Thyroid gland (tissue), 4 donors: ENCODE results near the gene USH1G. TPM values are rescaled to one million over a fixed set of nuclear protein-coding genes. Genes with fewer than 3 reads are reported as not detected.

Experiments used
- DNase-seq, 2 donors: peaks; one replicate each; pipeline ENCODE4 v3.0.0-alpha.2; 2019
- H3K27ac ChIP-seq, 3 donors: fragments of 200-600 bp; sonication (generic); 1 replicate in 2 of 3; 2 replicates in 1 of 3; pipeline ENCODE4 v1.5.1; 2016 to 2019; ENCODE audit warnings: mild to moderate bottlenecking in 1 of 3, moderate library complexity in 1 of 3
- H3K27me3 ChIP-seq: fragments of 200-600 bp; sonication (generic); one replicate; pipeline ENCODE4 v1.5.1; 2019
- H3K36me3 ChIP-seq, 2 donors: fragments of 200-600 bp; sonication (generic); one replicate each; pipeline ENCODE4 v1.5.1; 2016 to 2019
- H3K4me1 ChIP-seq, 2 donors: fragments of 200-600 bp; sonication (generic); one replicate each; pipeline ENCODE4 v1.5.1; 2017 to 2019
- H3K4me3 ChIP-seq, 3 donors: fragments of 200-600 bp; sonication (generic); replicated peaks in 1 of 3; 1 replicate in 2 of 3; 2 replicates in 1 of 3; pipeline ENCODE4 v1.5.1; 2016; ENCODE audit warnings: mild to moderate bottlenecking in 1 of 3
- H3K9me3 ChIP-seq: fragments of 200-600 bp; sonication (generic); one replicate; pipeline ENCODE4 v1.5.1; 2017
- CTCF ChIP-seq, 6 experiments: fragments of 200-600 bp in 3 of 6; fragments of 450-650 bp in 3 of 6; sonication (generic) in 3 of 6; IDR thresholded peaks; one replicate each; pipeline ENCODE4 v1.5.1; 2016 to 2019; ENCODE audit warnings: antibody characterized with exemption in 6 of 6, mild to moderate bottlenecking in 2 of 6, inconsistent platforms in 1 of 6, moderate library complexity in 1 of 6
- POLR2A ChIP-seq, 2 donors: fragments of 450-650 bp; IDR thresholded peaks; one replicate each; pipeline ENCODE4 v1.6.1; 2017; ENCODE audit warnings: antibody characterized with exemption in 2 of 2, mild to moderate bottlenecking in 2 of 2, moderate library complexity in 1 of 2
- WGBS, 2 donors: methylation state at CpG; one replicate each; pipeline ENCODE4 v1.1.5; 2017; 5-methylcytosine and 5-hydroxymethylcytosine counted together
- intact Hi-C: fragments of 100-400 bp; cut with DNase I; formaldehyde crosslinking; loops from one replicate; pipeline ENCODE4 v1.15.1; 2023
- total RNA-seq, 4 donors: library from RNA; depleted of rRNA; stranded (reverse); fragments of >200 nt; gene quantifications; one replicate each; pipeline ENCODE4 v1.2.3, GENCODE V29; 2016

USH1G gene
- total RNA-seq, 4 donors from 2014 or later, result not detected

- no peak for TF ChIP-seq POLR2A (IDR thresholded peaks at IDR 0.05)
- TF ChIP-seq CTCF (IDR thresholded peaks at IDR 0.05), result no peak
- Histone ChIP-seq H3K4me3 (no peak overlapping the region), H3K9me3 (no peaks in the 10 kb centered on the region), H3K27me3 (no peaks in the 10 kb centered on the region), H3K36me3 (no peaks in the 10 kb centered on the region), H3K27ac (no peak overlapping the region), H3K4me1 (no peaks in the 10 kb centered on the region)
- no peak for DNase-seq
- 54 to 55% methylated on average over 3 to 7 of the region's 8 CpGs for WGBS, 2 donors
- intact Hi-C loops, result no loop called here
Measured at GRCh38 chr17:74950207-74950606, 27.2 kb upstream of the USH1G start.

- TF ChIP-seq CTCF (IDR thresholded peaks at IDR 0.05) (no peak), POLR2A (IDR thresholded peaks at IDR 0.05) (no peak)
- WGBS, 2 donors, result 37 to 41% methylated on average over 5 to 6 of the region's 12 CpGs
- DNase-seq, result no peak
- no peak overlapping the region for H3K27ac ChIP-seq
- intact Hi-C loops, result no loop called here
- no peak overlapping the region for H3K4me3 ChIP-seq
- no peaks in the 10 kb centered on the region for H3K36me3 ChIP-seq
- no peaks in the 10 kb centered on the region for H3K9me3 ChIP-seq
- no peaks in the 10 kb centered on the region for H3K4me1 ChIP-seq
- H3K27me3 ChIP-seq, result no peaks in the 10 kb centered on the region
Measured at GRCh38 chr17:74949455-74950115, 26.5 kb upstream of the USH1G start.

GRCh38 chr17:74947041-74947754 lies 24.1 kb upstream of the USH1G start:
- no peaks in the 10 kb centered on the region for H3K9me3 ChIP-seq
- 91 to 93% methylated on average over 13 to 17 of the region's 17 CpGs for WGBS, 2 donors
- no peaks in the 10 kb centered on the region for H3K36me3 ChIP-seq
- no peak for DNase-seq
- intact Hi-C loops, result no loop called here
- no peak for TF ChIP-seq CTCF (IDR thresholded peaks at IDR 0.05)
- no peak for TF ChIP-seq POLR2A (IDR thresholded peaks at IDR 0.05)
- H3K27me3 ChIP-seq, result no peaks in the 10 kb centered on the region
- no peaks in the 10 kb centered on the region for H3K4me1 ChIP-seq
- H3K4me3 ChIP-seq, result no peak overlapping the region
- no peak overlapping the region for H3K27ac ChIP-seq

DNA sequence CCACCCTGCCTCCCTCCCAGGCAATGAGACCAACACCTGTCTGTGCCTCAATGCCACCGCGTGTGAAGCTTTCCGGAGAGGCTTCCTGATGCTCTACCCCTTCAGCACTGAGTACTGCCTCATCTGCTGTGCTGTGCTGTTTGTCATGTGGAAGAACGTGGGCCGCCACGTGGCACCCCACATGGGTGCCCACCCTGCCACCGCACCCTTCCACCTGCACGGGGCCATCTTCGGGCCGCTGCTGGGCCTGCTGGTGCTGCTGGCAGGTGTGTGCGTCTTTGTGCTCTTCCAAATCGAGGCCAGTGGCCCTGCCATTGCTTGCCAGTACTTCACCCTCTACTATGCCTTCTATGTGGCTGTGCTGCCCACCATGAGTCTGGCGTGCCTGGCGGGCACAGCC lies 23.6 kb upstream of the USH1G start:
- H3K27ac ChIP-seq, result no peak overlapping the region
- DNase-seq, result no peak
- no peaks in the 10 kb centered on the region for H3K36me3 ChIP-seq
- no peaks in the 10 kb centered on the region for H3K27me3 ChIP-seq
- H3K4me3 ChIP-seq, result no peak overlapping the region
- no peak for TF ChIP-seq POLR2A (IDR thresholded peaks at IDR 0.05)
- TF ChIP-seq CTCF (IDR thresholded peaks at IDR 0.05), result no peak
- H3K4me1 ChIP-seq, result no peaks in the 10 kb centered on the region
- 80 to 83% methylated on average over 13 to 14 of the region's 14 CpGs for WGBS, 2 donors
- intact Hi-C loops, result no loop called here
- no peaks in the 10 kb centered on the region for H3K9me3 ChIP-seq

GRCh38 chr17:74945543-74945942 lies 22.5 kb upstream of the USH1G start:
- no peak overlapping the region for H3K4me3 ChIP-seq
- intact Hi-C loops, result no loop called here
- no peak for DNase-seq
- TF ChIP-seq CTCF (IDR thresholded peaks at IDR 0.05) (no peak), POLR2A (IDR thresholded peaks at IDR 0.05) (no peak)
- no peak overlapping the region for H3K27ac ChIP-seq
- H3K4me1 ChIP-seq, result no peaks in the 10 kb centered on the region
- no peaks in the 10 kb centered on the region for H3K27me3 ChIP-seq
- H3K9me3 ChIP-seq, result no peaks in the 10 kb centered on the region
- 29 to 38% methylated on average over 6 of the region's 6 CpGs for WGBS, 2 donors
- no peaks in the 10 kb centered on the region for H3K36me3 ChIP-seq
